ENCODE results near the gene CALML3. TPM values are rescaled to one million over a fixed set of nuclear protein-coding genes. Genes with fewer than 3 reads are reported as not detected.

Gene CALML3
- total and polyA plus RNA-seq, 10 of the 15 experiments (the other 5 are each of a cell fraction or from before 2014, with no cell fraction given), result not detected

DNA sequence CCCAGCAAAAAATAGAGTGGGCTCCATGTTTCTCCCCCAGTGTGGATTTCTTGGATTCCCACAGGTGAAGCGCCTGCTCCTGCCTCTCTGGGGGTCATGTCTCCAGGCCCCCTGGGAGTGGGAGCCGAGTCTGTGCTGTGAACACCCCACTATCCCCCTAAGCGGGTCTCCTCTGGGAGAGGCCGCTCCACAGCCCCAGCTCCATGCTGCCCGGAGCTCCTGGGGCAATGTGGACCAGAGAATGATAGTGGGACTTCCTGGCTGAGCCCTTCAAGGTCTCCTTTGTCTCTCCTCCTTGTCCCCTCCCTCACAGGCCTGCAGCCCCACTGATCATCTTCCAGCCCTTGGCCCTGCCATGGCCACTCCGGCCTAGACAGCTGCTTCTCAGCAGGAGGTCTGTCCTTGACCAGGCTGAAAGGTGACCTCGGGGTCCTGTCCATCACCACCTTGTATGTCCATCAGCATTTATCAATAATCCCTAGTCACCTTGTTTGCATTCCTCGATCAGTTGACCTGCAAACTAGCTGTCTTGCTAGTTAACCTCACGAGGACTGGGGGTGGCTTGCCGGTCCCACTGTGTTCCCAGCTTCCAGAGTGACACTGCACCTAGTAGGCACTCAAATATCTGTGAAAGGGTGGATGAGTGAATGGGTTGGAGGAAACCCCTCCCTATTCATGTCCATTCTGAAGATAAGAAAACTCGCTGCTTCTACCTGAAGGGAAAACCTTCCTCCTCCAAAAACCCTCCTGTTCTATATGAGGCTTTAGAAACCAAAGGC is 776 bp upstream of the CALML3 start:
- intact Hi-C loops (cut with micrococcal nuclease; ENCODE audit: unreplicated experiment), result no loop called here
- ChIA-PET CTCF (no interaction called here), RAD21 (ENCODE audit: unreplicated experiment) (no interaction called here), POLR2A (interaction anchor here (0.6 kb wide), 1 partner anchor 188 kb away, joined by 3 read pairs; no protein-coding TSS in a partner anchor), SMC1A (ENCODE audit: uncharacterized antibody, unreplicated experiment) (no interaction called here)
- Histone ChIP-seq H3K4me3 (no peak overlapping the region), H3K4me1 (ENCODE audit: control insufficient read depth, insufficient read depth, low read length) (no peaks in the 10 kb centered on the region), H2AFZ (ENCODE audit: control insufficient read depth, low read depth, low read length) (no peak overlapping the region), H3K9me3 (replicated peaks; ENCODE audit: control insufficient read depth, insufficient read depth, low read length) (no peaks in the 10 kb centered on the region), H3K27ac (ENCODE audit: control insufficient read depth, insufficient read depth) (no peak overlapping the region), H4K20me1 (ENCODE audit: control insufficient read depth, insufficient read depth) (no peaks in the 10 kb centered on the region), H3K36me3 (ENCODE audit: control insufficient read depth in 2 of 2, insufficient read depth in 2 of 2, low read length in 1 of 2) (no peaks in the 10 kb centered on the region), H3K4me2 (ENCODE audit: control insufficient read depth, insufficient read depth) (no peak overlapping the region), H3K79me2 (ENCODE audit: control insufficient read depth, insufficient read depth, low read length) (no peaks in the 10 kb centered on the region), H3K9ac (ENCODE audit: control insufficient read depth, insufficient read depth, low read length) (no peak overlapping the region), H3K27me3 (replicated peaks in 1 of 2; ENCODE audit: control insufficient read depth in 2 of 2, insufficient read depth in 2 of 2, low read length in 1 of 2) (peaks cover 3% of the 10 kb centered on the region in 2 experiments; a peak in 3 of 4 replicates)
- DNase-seq (ENCODE audit: low read depth, low spot score), result no peak
- ATAC-seq, result no peak
- in situ Hi-C loops (cut with MboI), result no loop called here
- TF ChIP-seq KAT2A (conservative IDR thresholded peaks at IDR 0.05; ENCODE audit: control insufficient read depth, low read depth, low read length), result no peak
- TF ChIP-seq JUNB (IDR thresholded peaks at IDR 0.05), result no peak
- no peak for TF ChIP-seq SMAD5 (IDR thresholded peaks at IDR 0.05; ENCODE audit: low read depth)
- no peak for TF ChIP-seq CREM (IDR thresholded peaks at IDR 0.05; ENCODE audit: low read depth)
- no peak for TF ChIP-seq KDM1A (IDR thresholded peaks at IDR 0.05; ENCODE audit: borderline replicate concordance)
- TF ChIP-seq, protein P1, sequence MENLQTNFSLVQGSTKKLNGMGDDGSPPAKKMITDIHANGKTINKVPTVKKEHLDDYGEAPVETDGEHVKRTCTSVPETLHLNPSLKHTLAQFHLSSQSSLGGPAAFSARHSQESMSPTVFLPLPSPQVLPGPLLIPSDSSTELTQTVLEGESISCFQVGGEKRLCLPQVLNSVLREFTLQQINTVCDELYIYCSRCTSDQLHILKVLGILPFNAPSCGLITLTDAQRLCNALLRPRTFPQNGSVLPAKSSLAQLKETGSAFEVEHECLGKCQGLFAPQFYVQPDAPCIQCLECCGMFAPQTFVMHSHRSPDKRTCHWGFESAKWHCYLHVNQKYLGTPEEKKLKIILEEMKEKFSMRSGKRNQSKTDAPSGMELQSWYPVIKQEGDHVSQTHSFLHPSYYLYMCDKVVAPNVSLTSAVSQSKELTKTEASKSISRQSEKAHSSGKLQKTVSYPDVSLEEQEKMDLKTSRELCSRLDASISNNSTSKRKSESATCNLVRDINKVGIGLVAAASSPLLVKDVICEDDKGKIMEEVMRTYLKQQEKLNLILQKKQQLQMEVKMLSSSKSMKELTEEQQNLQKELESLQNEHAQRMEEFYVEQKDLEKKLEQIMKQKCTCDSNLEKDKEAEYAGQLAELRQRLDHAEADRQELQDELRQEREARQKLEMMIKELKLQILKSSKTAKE (IDR thresholded peaks at IDR 0.05; ENCODE audit: low read depth, poor library complexity, severe bottlenecking), result no peak
- TF ChIP-seq ZBED1 (IDR thresholded peaks at IDR 0.05; ENCODE audit: borderline replicate concordance), result no peak
- FAIRE-seq, result no peak
- WGBS (ENCODE audit: insufficient coverage, insufficient replicate concordance, low lambda C conversion rate, missing lambda C conversion rate), result 10% methylated on average over 11 of the region's 11 CpGs
- no TSS peak for BruUV-seq (replicated peaks)

All from GM12878 (cell line).